Measurements from ENCODE around the gene FAM180A. TPM values are rescaled to one million over a fixed set of nuclear protein-coding genes. Genes with fewer than 3 reads are reported as not detected.

Gene FAM180A
- total and polyA plus RNA-seq, 9 of the 15 experiments (the other 6 are each of a cell fraction or from before 2014, with no cell fraction given) = not detected

DNA sequence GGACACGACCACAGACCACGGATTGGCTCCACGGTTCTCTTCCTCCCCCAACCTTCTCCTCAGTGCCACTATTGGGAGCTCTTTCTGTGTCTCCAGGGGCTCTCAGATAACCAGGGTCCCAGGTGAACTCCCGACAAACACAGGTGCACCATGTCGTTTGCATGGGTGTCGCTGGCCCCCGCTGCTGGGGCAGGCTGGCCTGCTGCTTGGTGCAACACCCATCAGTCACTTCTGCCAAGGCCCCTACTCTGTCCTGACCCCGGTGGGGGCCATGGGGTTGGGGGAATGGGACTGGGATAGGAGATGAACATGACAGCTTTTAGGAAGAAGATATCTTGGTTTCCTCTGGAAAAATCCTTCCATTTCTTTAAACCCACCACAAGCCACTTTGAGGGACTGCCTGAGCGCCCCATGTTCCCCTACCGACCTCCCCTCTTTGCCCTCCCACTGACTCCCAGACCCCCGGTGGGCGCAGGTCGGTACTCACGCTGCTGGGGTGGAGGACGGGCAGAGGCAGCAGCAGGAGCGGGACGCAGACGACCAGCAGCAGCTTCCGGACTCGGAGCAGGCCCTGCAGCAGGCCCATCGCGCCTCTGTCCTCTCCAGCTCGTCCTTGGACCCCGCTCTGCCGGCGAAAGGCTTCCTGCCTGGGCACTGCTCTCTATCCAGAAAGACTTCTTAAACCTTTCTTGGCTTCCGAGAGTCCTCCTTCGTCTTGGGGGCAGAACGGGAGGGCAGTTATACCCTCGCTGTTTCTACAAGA lies 21.5 kb downstream of the FAM180A start:
- FAIRE-seq (no peak), DNase-seq (ENCODE audit: extremely low read depth in 1 of 4, low spot score in 3 of 4) (no peak), ATAC-seq (peak; percentile 10; the same call in 1 of the 3 replicates)
- Histone ChIP-seq H3K27ac (ENCODE audit: extremely low read depth, low read depth, low read length) (no peak overlapping the region), H3K9me1 (ENCODE audit: control insufficient read depth, insufficient read depth, low read length) (no peaks in the 10 kb centered on the region), H3K79me2 (ENCODE audit: control insufficient read depth, insufficient read depth, low read length) (no peaks in the 10 kb centered on the region), H2AFZ (ENCODE audit: low read depth, low read length) (peak overlapping the region; percentile 73), H3K36me3 (ENCODE audit: control insufficient read depth, insufficient read depth, low read length) (no peaks in the 10 kb centered on the region), H3K4me2 (ENCODE audit: insufficient read depth, low read length) (no peak overlapping the region), H3K4me1 (replicated peaks in 1 of 2; ENCODE audit: control insufficient read depth in 2 of 2, insufficient read depth in 2 of 2, low read length in 2 of 2) (peaks cover 8 to 24% of the 10 kb centered on the region in 2 experiments), H3K27me3 (ENCODE audit: control insufficient read depth in 2 of 2, insufficient read depth in 2 of 2, low read length in 2 of 2) (peaks cover 17 to 19% of the 10 kb centered on the region in 2 experiments), H4K20me1 (replicated peaks; ENCODE audit: control insufficient read depth, insufficient read depth, low read length) (no peaks in the 10 kb centered on the region), H3K4me3 (no peak overlapping the region), H3K9ac (ENCODE audit: insufficient read depth in 1 of 2, low read depth in 2 of 2, low read length in 2 of 2) (peak overlapping the region in 1 of 2 experiments; percentile 9; a peak in 1 of 4 replicates), H3K9me3 (replicated peaks; ENCODE audit: control insufficient read depth, insufficient read depth, low read depth, low read length) (no peaks in the 10 kb centered on the region)
- no TSS peak for BruUV-seq (replicated peaks)
- ChIA-PET POLR2A (interaction anchor here (0.6 to 1.7 kb wide), 8 partner anchors 8 to 1079 kb away, joined by 3 to 8 read pairs (median 4); no protein-coding TSS in a partner anchor), CTCF (ENCODE audit: low intra/inter-chr PET ratio) (no interaction called here)
- no peak for TF ChIP-seq MCM5 (IDR thresholded peaks at IDR 0.05; ENCODE audit: low read depth)
- no peak for TF ChIP-seq SP2 (IDR thresholded peaks at IDR 0.05; ENCODE audit: extremely low read depth, low read depth, low read length, poor library complexity, severe bottlenecking)
- TF ChIP-seq PTRF (tag; IDR thresholded peaks at IDR 0.05) = no peak
- peak; percentile 62; the same call in 1 of the 2 replicates for TF ChIP-seq BRD4 (IDR thresholded peaks at IDR 0.05)
- TF ChIP-seq SRF (CRISPR knock-in tag; IDR thresholded peaks at IDR 0.05) = no peak
- TF ChIP-seq, protein P1, sequence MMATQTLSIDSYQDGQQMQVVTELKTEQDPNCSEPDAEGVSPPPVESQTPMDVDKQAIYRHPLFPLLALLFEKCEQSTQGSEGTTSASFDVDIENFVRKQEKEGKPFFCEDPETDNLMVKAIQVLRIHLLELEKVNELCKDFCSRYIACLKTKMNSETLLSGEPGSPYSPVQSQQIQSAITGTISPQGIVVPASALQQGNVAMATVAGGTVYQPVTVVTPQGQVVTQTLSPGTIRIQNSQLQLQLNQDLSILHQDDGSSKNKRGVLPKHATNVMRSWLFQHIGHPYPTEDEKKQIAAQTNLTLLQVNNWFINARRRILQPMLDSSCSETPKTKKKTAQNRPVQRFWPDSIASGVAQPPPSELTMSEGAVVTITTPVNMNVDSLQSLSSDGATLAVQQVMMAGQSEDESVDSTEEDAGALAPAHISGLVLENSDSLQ (IDR thresholded peaks at IDR 0.05) = no peak
- TF ChIP-seq, protein P2, sequence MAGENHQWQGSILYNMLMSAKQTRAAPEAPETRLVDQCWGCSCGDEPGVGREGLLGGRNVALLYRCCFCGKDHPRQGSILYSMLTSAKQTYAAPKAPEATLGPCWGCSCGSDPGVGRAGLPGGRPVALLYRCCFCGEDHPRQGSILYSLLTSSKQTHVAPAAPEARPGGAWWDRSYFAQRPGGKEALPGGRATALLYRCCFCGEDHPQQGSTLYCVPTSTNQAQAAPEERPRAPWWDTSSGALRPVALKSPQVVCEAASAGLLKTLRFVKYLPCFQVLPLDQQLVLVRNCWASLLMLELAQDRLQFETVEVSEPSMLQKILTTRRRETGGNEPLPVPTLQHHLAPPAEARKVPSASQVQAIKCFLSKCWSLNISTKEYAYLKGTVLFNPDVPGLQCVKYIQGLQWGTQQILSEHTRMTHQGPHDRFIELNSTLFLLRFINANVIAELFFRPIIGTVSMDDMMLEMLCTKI (IDR thresholded peaks at IDR 0.05; ENCODE audit: partially characterized antibody) = no peak
- no peak for TF ChIP-seq XRCC5 (IDR thresholded peaks at IDR 0.05; ENCODE audit: low read depth, low read length)
- peak; percentile 47 for TF ChIP-seq RBBP5 (IDR thresholded peaks at IDR 0.05; ENCODE audit: borderline replicate concordance, insufficient read depth, low read length, poor library complexity, severe bottlenecking)
- TF ChIP-seq IFI16 (CRISPR knock-in tag; IDR thresholded peaks at IDR 0.05) = no peak
- TF ChIP-seq ADNP (tag; IDR thresholded peaks at IDR 0.05) = no peak
- TF ChIP-seq RBM14 (IDR thresholded peaks at IDR 0.05; ENCODE audit: borderline replicate concordance, insufficient read depth, low read depth, low read length) = 0 out of 2 replicates have a peak, but pooled peaks have one; percentile 51
- TF ChIP-seq TAF15 (IDR thresholded peaks at IDR 0.05; ENCODE audit: low read depth, low read length) = no peak
- TF ChIP-seq MYNN (IDR thresholded peaks at IDR 0.05) = no peak
- TF ChIP-seq MYNN (CRISPR knock-in tag; IDR thresholded peaks at IDR 0.05) = no peak
- intact Hi-C loops (cut with micrococcal nuclease) = no loop called here
- WGBS (ENCODE audit: insufficient coverage, low coverage, missing lambda C conversion rate) = 33% methylated on average over 30 of the region's 30 CpGs
- in situ Hi-C loops (cut with MboI) = no loop called here

Measured in K562 (cell line).